WTC11 (cell line): ENCODE measurements around the gene MED12L.

ENCODE experiments used
- CREB1 ChIP-seq: sonication (generic); formaldehyde crosslinking; IDR thresholded peaks from 2 replicates; pipeline ENCODE4 v1.8.0; 2023; ENCODE audit warnings: mild to moderate bottlenecking, missing genetic modification reagents
- ELF4 ChIP-seq: sonication (generic); formaldehyde crosslinking; IDR thresholded peaks from 2 replicates; pipeline ENCODE4 v1.8.1; 2022; ENCODE audit warnings: low read depth, mild to moderate bottlenecking, moderate library complexity, missing genetic modification reagents
- ETV6 ChIP-seq: sonication (generic); formaldehyde crosslinking; IDR thresholded peaks from 2 replicates; pipeline ENCODE4 v1.8.1; 2022; ENCODE audit warnings: mild to moderate bottlenecking, missing genetic modification reagents
- GTF2I ChIP-seq: fragments of 250-450 bp; sonication (Bioruptor Pico); conservative IDR thresholded peaks from 2 replicates; pipeline ENCODE4 v1.4.0; 2021; ENCODE audit warnings: mild to moderate bottlenecking
- TF ChIP-seq, protein P1 (sequence below): fragments of 200-600 bp; IDR thresholded peaks from 2 replicates; pipeline ENCODE4 v1.8.0; 2022; ENCODE audit warnings: antibody characterized with exemption
- TF ChIP-seq, protein P2 (sequence below): sonication (generic); formaldehyde crosslinking; IDR thresholded peaks from 2 replicates; pipeline ENCODE4 v1.8.0; 2022; ENCODE audit warnings: mild to moderate bottlenecking, missing genetic modification reagents
- TF ChIP-seq, protein P3 (sequence below): sonication (generic); formaldehyde crosslinking; IDR thresholded peaks from 2 replicates; pipeline ENCODE4 v1.8.0; 2022; ENCODE audit warnings: missing genetic modification reagents

DNA sequence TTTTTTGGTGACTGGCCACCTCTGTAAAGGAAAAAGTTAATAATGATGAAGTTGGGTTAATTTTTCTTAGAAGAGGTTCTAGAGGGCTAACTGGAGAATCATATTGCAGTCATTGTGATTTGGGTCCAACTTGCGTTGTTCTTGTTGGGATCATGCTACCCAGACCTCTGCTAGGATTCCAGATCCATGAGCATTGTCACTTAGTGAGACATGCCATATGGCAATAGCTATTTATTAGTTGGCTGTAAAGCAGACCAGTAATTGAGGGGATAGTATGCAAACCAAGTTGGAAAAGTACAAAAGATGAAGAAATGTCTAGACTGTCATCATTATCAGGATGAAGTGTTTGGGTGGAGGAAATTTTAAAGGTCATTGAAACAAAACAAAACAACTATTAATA lies 329.8 kb downstream of the MED12L start:
- TF ChIP-seq, protein P1, sequence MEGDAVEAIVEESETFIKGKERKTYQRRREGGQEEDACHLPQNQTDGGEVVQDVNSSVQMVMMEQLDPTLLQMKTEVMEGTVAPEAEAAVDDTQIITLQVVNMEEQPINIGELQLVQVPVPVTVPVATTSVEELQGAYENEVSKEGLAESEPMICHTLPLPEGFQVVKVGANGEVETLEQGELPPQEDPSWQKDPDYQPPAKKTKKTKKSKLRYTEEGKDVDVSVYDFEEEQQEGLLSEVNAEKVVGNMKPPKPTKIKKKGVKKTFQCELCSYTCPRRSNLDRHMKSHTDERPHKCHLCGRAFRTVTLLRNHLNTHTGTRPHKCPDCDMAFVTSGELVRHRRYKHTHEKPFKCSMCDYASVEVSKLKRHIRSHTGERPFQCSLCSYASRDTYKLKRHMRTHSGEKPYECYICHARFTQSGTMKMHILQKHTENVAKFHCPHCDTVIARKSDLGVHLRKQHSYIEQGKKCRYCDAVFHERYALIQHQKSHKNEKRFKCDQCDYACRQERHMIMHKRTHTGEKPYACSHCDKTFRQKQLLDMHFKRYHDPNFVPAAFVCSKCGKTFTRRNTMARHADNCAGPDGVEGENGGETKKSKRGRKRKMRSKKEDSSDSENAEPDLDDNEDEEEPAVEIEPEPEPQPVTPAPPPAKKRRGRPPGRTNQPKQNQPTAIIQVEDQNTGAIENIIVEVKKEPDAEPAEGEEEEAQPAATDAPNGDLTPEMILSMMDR, result no peak
- no peak for TF ChIP-seq ETV6 (CRISPR knock-in tag)
- TF ChIP-seq, protein P2, sequence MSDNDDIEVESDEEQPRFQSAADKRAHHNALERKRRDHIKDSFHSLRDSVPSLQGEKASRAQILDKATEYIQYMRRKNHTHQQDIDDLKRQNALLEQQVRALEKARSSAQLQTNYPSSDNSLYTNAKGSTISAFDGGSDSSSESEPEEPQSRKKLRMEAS, result no peak
- TF ChIP-seq GTF2I (CRISPR knock-in tag), result no peak
- TF ChIP-seq, protein P3, sequence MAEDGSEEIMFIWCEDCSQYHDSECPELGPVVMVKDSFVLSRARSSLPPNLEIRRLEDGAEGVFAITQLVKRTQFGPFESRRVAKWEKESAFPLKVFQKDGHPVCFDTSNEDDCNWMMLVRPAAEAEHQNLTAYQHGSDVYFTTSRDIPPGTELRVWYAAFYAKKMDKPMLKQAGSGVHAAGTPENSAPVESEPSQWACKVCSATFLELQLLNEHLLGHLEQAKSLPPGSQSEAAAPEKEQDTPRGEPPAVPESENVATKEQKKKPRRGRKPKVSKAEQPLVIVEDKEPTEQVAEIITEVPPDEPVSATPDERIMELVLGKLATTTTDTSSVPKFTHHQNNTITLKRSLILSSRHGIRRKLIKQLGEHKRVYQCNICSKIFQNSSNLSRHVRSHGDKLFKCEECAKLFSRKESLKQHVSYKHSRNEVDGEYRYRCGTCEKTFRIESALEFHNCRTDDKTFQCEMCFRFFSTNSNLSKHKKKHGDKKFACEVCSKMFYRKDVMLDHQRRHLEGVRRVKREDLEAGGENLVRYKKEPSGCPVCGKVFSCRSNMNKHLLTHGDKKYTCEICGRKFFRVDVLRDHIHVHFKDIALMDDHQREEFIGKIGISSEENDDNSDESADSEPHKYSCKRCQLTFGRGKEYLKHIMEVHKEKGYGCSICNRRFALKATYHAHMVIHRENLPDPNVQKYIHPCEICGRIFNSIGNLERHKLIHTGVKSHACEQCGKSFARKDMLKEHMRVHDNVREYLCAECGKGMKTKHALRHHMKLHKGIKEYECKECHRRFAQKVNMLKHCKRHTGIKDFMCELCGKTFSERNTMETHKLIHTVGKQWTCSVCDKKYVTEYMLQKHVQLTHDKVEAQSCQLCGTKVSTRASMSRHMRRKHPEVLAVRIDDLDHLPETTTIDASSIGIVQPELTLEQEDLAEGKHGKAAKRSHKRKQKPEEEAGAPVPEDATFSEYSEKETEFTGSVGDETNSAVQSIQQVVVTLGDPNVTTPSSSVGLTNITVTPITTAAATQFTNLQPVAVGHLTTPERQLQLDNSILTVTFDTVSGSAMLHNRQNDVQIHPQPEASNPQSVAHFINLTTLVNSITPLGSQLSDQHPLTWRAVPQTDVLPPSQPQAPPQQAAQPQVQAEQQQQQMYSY (CRISPR knock-in tag), result no peak
- TF ChIP-seq ELF4 (CRISPR knock-in tag), result no peak
- no peak for TF ChIP-seq CREB1 (CRISPR knock-in tag)
